K562 (cell line): ENCODE data around the gene IKBKG. TPM values are rescaled to one million over a fixed set of nuclear protein-coding genes. Genes with fewer than 3 reads are reported as not detected.
A peak's percentile ranks its signal among the peaks of the same experiment; 100 is the strongest.

Experiments used
- ATAC-seq: fragments of 200-7000 bp; cut with Tn5 transposase; 3 replicates; pipeline ENCODE4 v1.9.1; 2020; ENCODE audit warnings: moderate library complexity
- BruUV-seq: library from RNA; stranded (reverse); fragments of 400-500 nt; replicated peaks from 2 replicates; lab custom pipeline; 2021; lab: Mats Ljungman, UMichigan
- CTCF ChIA-PET: fragments of 300-600 bp; formaldehyde crosslinking; extraction: SDS; loops from one replicate; lab custom pipeline; 2021; ENCODE audit warnings: low intra/inter-chr PET ratio; lab: Yijun Ruan, JAX
- POLR2A ChIA-PET: fragments of 300-600, 350-650 bp; sonication (Branson Sonifier 250); formaldehyde crosslinking; extraction: SDS; loops from one replicate; lab custom pipeline; 2021; ENCODE audit warnings: antibody characterized with exemption, inconsistent platforms; lab: Yijun Ruan, JAX
- DNase-seq, 4 experiments: peaks; one replicate each; pipeline versions ENCODE4 v3.0.0 to v3.0.0-alpha.2; 2011 to 2018; ENCODE audit warnings: low spot score in 3 of 4, mixed read lengths in 3 of 4; ENCODE audit errors: extremely low read depth in 1 of 4
- FAIRE-seq: peaks from 2 replicates; lab custom pipeline; 2011; peaks lifted over from hg19 to GRCh38; lab: Jason Lieb, UNC
- H2AFZ ChIP-seq: 2 replicates; pipeline ENCODE4 v1.6.0; 2011; ENCODE audit warnings: low read depth, low read length, control low read depth, inconsistent platforms
- H3K27ac ChIP-seq: fragments of 200-600 bp; 3 replicates; pipeline ENCODE4 v1.8.0; 2011; ENCODE audit warnings: low read depth, mild to moderate bottlenecking, control low read depth, inconsistent platforms, low read length, moderate library complexity, mixed read lengths; ENCODE audit errors: extremely low read depth
- H3K27me3 ChIP-seq, 2 experiments: fragments of 300-600 bp in 1 of 2; 2 replicates in 1 of 2; 3 replicates in 1 of 2; pipeline versions ENCODE4 v1.6.0 to v1.8.0; 2011; ENCODE audit warnings: inconsistent platforms in 2 of 2, low read length in 2 of 2, mild to moderate bottlenecking in 1 of 2, mixed read lengths in 1 of 2, moderate library complexity in 1 of 2; ENCODE audit not compliant: control insufficient read depth in 2 of 2, insufficient read depth in 2 of 2
- H3K36me3 ChIP-seq: fragments of 300-600 bp; 3 replicates; pipeline ENCODE4 v1.8.0; 2011; ENCODE audit warnings: mild to moderate bottlenecking, low read length, inconsistent platforms; ENCODE audit not compliant: control insufficient read depth, insufficient read depth
- H3K4me1 ChIP-seq, 2 experiments: fragments of 200-600 bp in 1 of 2; replicated peaks in 1 of 2; 2 replicates in 1 of 2; 3 replicates in 1 of 2; pipeline versions ENCODE4 v1.5.1 to v1.8.0; 2011; ENCODE audit warnings: inconsistent platforms in 2 of 2, low read length in 2 of 2, mild to moderate bottlenecking in 1 of 2, mixed read lengths in 1 of 2, moderate library complexity in 1 of 2; ENCODE audit not compliant: control insufficient read depth in 2 of 2, insufficient read depth in 2 of 2
- H3K4me2 ChIP-seq: 2 replicates; pipeline ENCODE4 v1.6.1; 2011; ENCODE audit warnings: low read length, control low read depth, inconsistent platforms, mixed read lengths; ENCODE audit not compliant: insufficient read depth
- H3K4me3 ChIP-seq: fragments of 200-600 bp; sonication (generic), shearing (Covaris generic); 2 replicates; pipeline ENCODE4 v1.5.1; 2016; ENCODE audit warnings: control low read depth, inconsistent platforms
- H3K79me2 ChIP-seq: fragments of 200-600 bp; 3 replicates; pipeline ENCODE4 v1.8.0; 2011; ENCODE audit warnings: low read length, inconsistent platforms; ENCODE audit not compliant: control insufficient read depth, insufficient read depth
- H3K9ac ChIP-seq, 2 experiments: 2 replicates each; pipeline versions ENCODE4 v1.6.0 to v1.6.1; 2011; ENCODE audit warnings: low read depth in 2 of 2, low read length in 2 of 2, control low read depth in 1 of 2, inconsistent platforms in 1 of 2, mild to moderate bottlenecking in 1 of 2, mixed read lengths in 1 of 2; ENCODE audit not compliant: insufficient read depth in 1 of 2
- H3K9me1 ChIP-seq: one replicate; pipeline ENCODE4 v1.6.0; 2011; ENCODE audit warnings: inconsistent platforms, mild to moderate bottlenecking, low read length, moderate library complexity; ENCODE audit not compliant: control insufficient read depth, insufficient read depth
- H3K9me3 ChIP-seq: replicated peaks from 2 replicates; pipeline ENCODE4 v1.5.1; 2011; ENCODE audit warnings: low read depth, low read length, inconsistent platforms; ENCODE audit not compliant: control insufficient read depth, insufficient read depth
- H4K20me1 ChIP-seq: replicated peaks from 2 replicates; pipeline ENCODE4 v1.6.1; 2011; ENCODE audit warnings: low read length, inconsistent platforms, mixed read lengths; ENCODE audit not compliant: control insufficient read depth, insufficient read depth
- GABPA ChIP-seq: fragments of 200-800 bp; sonication (Bioruptor generic); conservative IDR thresholded peaks from 2 replicates; pipeline ENCODE4 v1.6.1; 2016; ENCODE audit warnings: low read depth, missing genetic modification characterization, missing compliant biosample characterization
- GATA2 ChIP-seq: sonication (generic); formaldehyde crosslinking; IDR thresholded peaks from 2 replicates; pipeline ENCODE4 v1.4.0; 2020; ENCODE audit warnings: mild to moderate bottlenecking, missing genetic modification reagents
- JUND ChIP-seq, 2 experiments: IDR thresholded peaks; 2 replicates in 1 of 2; 3 replicates in 1 of 2; pipeline ENCODE4 v1.6.1; 2011; ENCODE audit warnings: borderline replicate concordance in 2 of 2, low read depth in 2 of 2, low read length in 2 of 2, improper control_type of control experiment in 1 of 2, missing biosample characterization in 1 of 2, missing genetic modification characterization in 1 of 2, missing genetic modification reagents in 1 of 2
- NFE2 ChIP-seq: IDR thresholded peaks from 2 replicates; pipeline ENCODE4 v1.6.1; 2014; ENCODE audit warnings: antibody characterized with exemption, low read depth
- SMARCA4 ChIP-seq: fragments of 450-650 bp; IDR thresholded peaks from 2 replicates; pipeline ENCODE4 v1.6.1; 2016
- WGBS: fragments of 100-300 bp; shearing (Covaris generic); methylation state at CpG from one replicate; pipeline ENCODE4 v1.1.6; 2016; ENCODE audit warnings: low coverage, mixed read lengths; ENCODE audit not compliant: insufficient coverage; ENCODE audit errors: missing lambda C conversion rate; 5-methylcytosine and 5-hydroxymethylcytosine counted together
- in situ Hi-C: fragments of 300-500 bp; cut with MboI; formaldehyde crosslinking; loops from 4 replicates; pipeline ENCODE4 v1.15.0; 2018; ENCODE audit warnings: inconsistent platforms, mixed read lengths
- intact Hi-C: fragments of 100-400 bp; cut with micrococcal nuclease; formaldehyde crosslinking; loops from 2 replicates; pipeline ENCODE4 v1.14.2; 2022
- polyA plus RNA-seq, 8 experiments: library from polyadenylated mRNA; depleted of rRNA in 4 of 8; stranded (reverse) in 5 of 8; unstranded in 3 of 8; fragments of >200 nt; fragmentation: Nextera tagmentation in 2 of 8; fragmentation: Illumina TruSeq in 1 of 8; extraction: Ambion mirVana in 2 of 8; extraction: Trizol in 1 of 8; gene quantifications; 2 replicates each; pipeline versions ENCODE4 v1.2.1 to v1.2.3, GENCODE V29; 2011 to 2014; ENCODE audit warnings: inconsistent platforms in 1 of 8, missing spikeins in 1 of 8
- total RNA-seq, 7 experiments: library from RNA; depleted of rRNA in 6 of 7; stranded (reverse); fragments of >200 nt in 6 of 7; fragmentation: Illumina TruSeq in 2 of 7; extraction: Trizol in 2 of 7; gene quantifications; 2 replicates each; pipeline versions ENCODE4 v1.2.1 to v1.2.3, GENCODE V29; 2011 to 2021; ENCODE audit warnings: low replicate concordance in 1 of 7
- TF ChIP-seq, protein P1 (sequence below): sonication (generic); formaldehyde crosslinking; IDR thresholded peaks from 2 replicates; pipeline ENCODE4 v1.9.0; 2022; ENCODE audit warnings: mild to moderate bottlenecking, missing genetic modification reagents
- TF ChIP-seq, protein P2 (sequence below): IDR thresholded peaks from 2 replicates; pipeline ENCODE4 v1.6.1; 2012; ENCODE audit warnings: low read depth, low read length, improper control_type of control experiment, borderline replicate concordance
- TF ChIP-seq, protein P3 (sequence below): fragments of 200-800 bp; sonication (Bioruptor generic); IDR thresholded peaks from 2 replicates; pipeline ENCODE4 v1.6.1; 2017; ENCODE audit warnings: missing genetic modification characterization, missing compliant biosample characterization

IKBKG gene
- total and polyA plus RNA-seq, 9 of the 15 experiments (the other 6 are each of a cell fraction or from before 2014, with no cell fraction given) = 0.68 to 60.0 (median 21.9) TPM

DNA sequence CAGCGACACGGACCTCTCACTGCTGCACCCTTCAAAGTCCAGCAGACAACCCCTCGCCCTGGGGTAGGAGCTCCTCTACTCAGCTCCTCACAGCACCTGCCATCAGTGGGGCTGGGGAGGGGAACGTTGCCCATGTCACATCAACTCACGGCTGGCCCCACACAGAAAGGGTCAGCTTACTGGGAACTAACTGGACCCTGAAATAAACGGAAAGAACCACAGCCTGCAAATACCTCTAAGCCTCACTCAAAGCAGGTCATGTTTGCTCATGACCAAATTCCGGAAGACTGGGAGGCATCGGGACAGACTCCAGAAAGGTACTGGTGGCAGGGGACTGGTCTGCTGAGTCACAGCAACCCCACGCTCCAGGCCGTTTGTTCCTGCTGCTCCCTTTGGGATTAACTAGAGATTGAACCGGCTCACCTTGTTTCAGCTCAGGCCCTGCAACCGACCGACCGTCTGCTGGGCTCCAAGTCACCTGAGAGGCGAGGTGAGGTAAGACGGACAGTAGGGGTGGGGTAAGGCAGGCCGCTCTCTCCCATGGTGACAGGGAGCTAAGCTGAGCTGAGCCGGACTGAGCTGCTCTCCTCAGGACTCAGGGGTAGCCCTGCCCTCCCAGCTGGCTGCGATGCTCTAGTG is 6.4 kb upstream of the IKBKG start:
- peaks cover 69% of the 10 kb centered on the region for H3K79me2 ChIP-seq
- 59% methylated on average over 14 of the region's 19 CpGs for WGBS
- BruUV-seq = no TSS peak
- peaks cover 64% of the 10 kb centered on the region for H3K36me3 ChIP-seq
- peak overlapping the region; percentile 94 for H3K27ac ChIP-seq
- peak overlapping the region; percentile 87 for H3K4me2 ChIP-seq
- POLR2A ChIA-PET = interaction anchor here (0.6 to 1.9 kb wide), 8 partner anchors 11 to 895 kb away, joined by 3 to 12 read pairs (median 4); partner anchors contain the start of gene ATP6AP1
- CTCF ChIA-PET = interaction anchor here (0.6 kb wide), 1 partner anchor 165 kb away, joined by 3 read pairs; no protein-coding TSS in a partner anchor
- H4K20me1 ChIP-seq = no peaks in the 10 kb centered on the region
- H3K9me3 ChIP-seq = no peaks in the 10 kb centered on the region
- in situ Hi-C loops (loop anchor here (25.0 kb wide), 1 partner anchor 379 kb away; no protein-coding TSS in a partner anchor), intact Hi-C loops (no loop called here)
- no peak overlapping the region for H3K4me3 ChIP-seq
- no peak for DNase-seq
- H2AFZ ChIP-seq = no peak overlapping the region
- peak; percentile 15 for FAIRE-seq
- H3K27me3 ChIP-seq = no peaks in the 10 kb centered on the region
- H3K9me1 ChIP-seq = no peaks in the 10 kb centered on the region
- ATAC-seq = peak; percentile 12; the same call in 2 of the 3 replicates
- TF ChIP-seq, protein P1, sequence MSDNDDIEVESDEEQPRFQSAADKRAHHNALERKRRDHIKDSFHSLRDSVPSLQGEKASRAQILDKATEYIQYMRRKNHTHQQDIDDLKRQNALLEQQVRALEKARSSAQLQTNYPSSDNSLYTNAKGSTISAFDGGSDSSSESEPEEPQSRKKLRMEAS = peak; percentile 50
- TF ChIP-seq NFE2 (peak; percentile 45; the same call in 1 of the 2 replicates), GABPA (tag) (no peak), SMARCA4 (no peak), GATA2 (no peak), JUND (IDR thresholded peaks at IDR 0.05; ENCODE audit: borderline replicate concordance, low read depth, low read length) (no peak), JUND (tag; IDR thresholded peaks at IDR 0.05; ENCODE audit: borderline replicate concordance, low read depth, low read length) (peak; percentile 11; the same call in 1 of the 3 replicates)
- TF ChIP-seq, protein P2, sequence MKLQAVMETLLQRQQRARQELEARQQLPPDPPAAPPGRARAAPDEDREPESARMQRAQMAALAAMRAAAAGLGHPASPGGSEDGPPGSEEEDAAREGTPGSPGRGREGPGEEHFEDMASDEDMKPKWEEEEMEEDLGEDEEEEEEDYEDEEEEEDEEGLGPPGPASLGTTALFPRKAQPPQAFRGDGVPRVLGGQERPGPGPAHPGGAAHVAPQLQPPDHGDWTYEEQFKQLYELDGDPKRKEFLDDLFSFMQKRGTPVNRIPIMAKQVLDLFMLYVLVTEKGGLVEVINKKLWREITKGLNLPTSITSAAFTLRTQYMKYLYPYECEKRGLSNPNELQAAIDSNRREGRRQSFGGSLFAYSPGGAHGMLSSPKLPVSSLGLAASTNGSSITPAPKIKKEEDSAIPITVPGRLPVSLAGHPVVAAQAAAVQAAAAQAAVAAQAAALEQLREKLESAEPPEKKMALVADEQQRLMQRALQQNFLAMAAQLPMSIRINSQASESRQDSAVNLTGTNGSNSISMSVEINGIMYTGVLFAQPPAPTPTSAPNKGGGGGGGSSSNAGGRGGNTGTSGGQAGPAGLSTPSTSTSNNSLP = no peak
- TF ChIP-seq, protein P3, sequence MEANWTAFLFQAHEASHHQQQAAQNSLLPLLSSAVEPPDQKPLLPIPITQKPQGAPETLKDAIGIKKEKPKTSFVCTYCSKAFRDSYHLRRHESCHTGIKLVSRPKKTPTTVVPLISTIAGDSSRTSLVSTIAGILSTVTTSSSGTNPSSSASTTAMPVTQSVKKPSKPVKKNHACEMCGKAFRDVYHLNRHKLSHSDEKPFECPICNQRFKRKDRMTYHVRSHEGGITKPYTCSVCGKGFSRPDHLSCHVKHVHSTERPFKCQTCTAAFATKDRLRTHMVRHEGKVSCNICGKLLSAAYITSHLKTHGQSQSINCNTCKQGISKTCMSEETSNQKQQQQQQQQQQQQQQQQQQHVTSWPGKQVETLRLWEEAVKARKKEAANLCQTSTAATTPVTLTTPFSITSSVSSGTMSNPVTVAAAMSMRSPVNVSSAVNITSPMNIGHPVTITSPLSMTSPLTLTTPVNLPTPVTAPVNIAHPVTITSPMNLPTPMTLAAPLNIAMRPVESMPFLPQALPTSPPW = no peak
- H3K9ac ChIP-seq = peak overlapping the region; percentile 91
- peaks cover 38 to 51% of the 10 kb centered on the region in 2 experiments for H3K4me1 ChIP-seq
